Thyroid gland (tissue), 4 donors: ENCODE results near the gene SYNJ1. TPM values are rescaled to one million over a fixed set of nuclear protein-coding genes. Genes with fewer than 3 reads are reported as not detected.
"Not testable (repeated sequence)": the region's sequence is repeated elsewhere in the genome, so short reads cannot be mapped to it uniquely, and the experiment has no call there.

Experiments used
- DNase-seq, 2 donors: peaks; one replicate each; pipeline ENCODE4 v3.0.0-alpha.2; 2019
- H3K27ac ChIP-seq, 3 donors: fragments of 200-600 bp; sonication (generic); 1 replicate in 2 of 3; 2 replicates in 1 of 3; pipeline ENCODE4 v1.5.1; 2016 to 2019; ENCODE audit warnings: mild to moderate bottlenecking in 1 of 3, moderate library complexity in 1 of 3
- H3K27me3 ChIP-seq: fragments of 200-600 bp; sonication (generic); one replicate; pipeline ENCODE4 v1.5.1; 2019
- H3K36me3 ChIP-seq, 2 donors: fragments of 200-600 bp; sonication (generic); one replicate each; pipeline ENCODE4 v1.5.1; 2016 to 2019
- H3K4me1 ChIP-seq, 2 donors: fragments of 200-600 bp; sonication (generic); one replicate each; pipeline ENCODE4 v1.5.1; 2017 to 2019
- H3K4me3 ChIP-seq, 3 donors: fragments of 200-600 bp; sonication (generic); replicated peaks in 1 of 3; 1 replicate in 2 of 3; 2 replicates in 1 of 3; pipeline ENCODE4 v1.5.1; 2016; ENCODE audit warnings: mild to moderate bottlenecking in 1 of 3
- H3K9me3 ChIP-seq: fragments of 200-600 bp; sonication (generic); one replicate; pipeline ENCODE4 v1.5.1; 2017
- POLR2A ChIP-seq, 2 donors: fragments of 450-650 bp; IDR thresholded peaks; one replicate each; pipeline ENCODE4 v1.6.1; 2017; ENCODE audit warnings: antibody characterized with exemption in 2 of 2, mild to moderate bottlenecking in 2 of 2, moderate library complexity in 1 of 2
- WGBS, 2 donors: methylation state at CpG; one replicate each; pipeline ENCODE4 v1.1.5; 2017; 5-methylcytosine and 5-hydroxymethylcytosine counted together
- intact Hi-C: fragments of 100-400 bp; cut with DNase I; formaldehyde crosslinking; loops from one replicate; pipeline ENCODE4 v1.15.1; 2023
- total RNA-seq, 4 donors: library from RNA; depleted of rRNA; stranded (reverse); fragments of >200 nt; gene quantifications; one replicate each; pipeline ENCODE4 v1.2.3, GENCODE V29; 2016
- TF ChIP-seq, protein P1 (sequence below), 6 experiments: fragments of 200-600 bp in 3 of 6; fragments of 450-650 bp in 3 of 6; sonication (generic) in 3 of 6; IDR thresholded peaks; one replicate each; pipeline ENCODE4 v1.5.1; 2016 to 2019; ENCODE audit warnings: antibody characterized with exemption in 6 of 6, mild to moderate bottlenecking in 2 of 6, inconsistent platforms in 1 of 6, moderate library complexity in 1 of 6

SYNJ1 gene
- total RNA-seq, 4 donors from 2014 or later: 16.1 to 21.7 (median 17.7) TPM

DNA sequence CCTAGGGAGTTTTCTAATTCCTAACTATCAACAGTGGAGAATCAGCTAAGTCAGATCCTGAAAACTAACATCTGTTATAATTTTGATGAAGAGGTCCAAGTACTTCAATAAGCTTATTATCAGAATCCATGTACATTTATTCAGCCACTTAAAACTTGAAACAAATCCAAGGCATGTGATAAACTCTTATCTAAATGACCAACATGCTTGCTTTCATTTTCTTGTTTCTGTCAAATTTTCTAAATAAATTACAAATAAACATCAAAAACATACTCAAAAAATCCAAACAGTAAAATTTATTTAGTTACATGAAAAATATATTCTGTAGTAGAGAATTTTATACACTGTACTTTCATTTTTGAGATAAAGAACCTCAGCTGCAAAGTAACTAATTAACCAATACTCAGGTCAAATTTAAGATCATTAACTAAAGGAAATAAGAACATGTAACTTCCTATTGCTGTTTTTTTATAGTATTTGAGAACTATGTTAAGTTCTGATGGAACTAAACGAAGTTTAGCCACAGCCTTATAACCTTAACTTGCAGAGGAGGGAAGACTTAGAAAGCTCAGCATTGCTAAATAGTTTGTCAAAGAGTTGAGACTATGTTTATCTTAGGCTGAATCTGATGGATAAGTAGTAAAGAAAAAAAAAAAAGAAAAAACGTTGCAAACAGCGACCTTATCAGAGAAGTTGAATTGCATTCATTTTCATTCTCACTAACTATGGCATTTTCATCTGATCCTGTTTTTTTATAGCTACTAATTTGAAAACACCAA, 44.9 kb downstream of the SYNJ1 start:
- no peak for DNase-seq
- Histone ChIP-seq H3K27ac (no peak overlapping the region), H3K27me3 (no peaks in the 10 kb centered on the region), H3K4me3 (no peak overlapping the region), H3K9me3 (no peaks in the 10 kb centered on the region), H3K36me3 (peaks cover 5 to 8% of the 10 kb centered on the region in 2 donors), H3K4me1 (no peaks in the 10 kb centered on the region)
- intact Hi-C loops: no loop called here
- no peak for TF ChIP-seq POLR2A (IDR thresholded peaks at IDR 0.05)
- TF ChIP-seq, protein P1, sequence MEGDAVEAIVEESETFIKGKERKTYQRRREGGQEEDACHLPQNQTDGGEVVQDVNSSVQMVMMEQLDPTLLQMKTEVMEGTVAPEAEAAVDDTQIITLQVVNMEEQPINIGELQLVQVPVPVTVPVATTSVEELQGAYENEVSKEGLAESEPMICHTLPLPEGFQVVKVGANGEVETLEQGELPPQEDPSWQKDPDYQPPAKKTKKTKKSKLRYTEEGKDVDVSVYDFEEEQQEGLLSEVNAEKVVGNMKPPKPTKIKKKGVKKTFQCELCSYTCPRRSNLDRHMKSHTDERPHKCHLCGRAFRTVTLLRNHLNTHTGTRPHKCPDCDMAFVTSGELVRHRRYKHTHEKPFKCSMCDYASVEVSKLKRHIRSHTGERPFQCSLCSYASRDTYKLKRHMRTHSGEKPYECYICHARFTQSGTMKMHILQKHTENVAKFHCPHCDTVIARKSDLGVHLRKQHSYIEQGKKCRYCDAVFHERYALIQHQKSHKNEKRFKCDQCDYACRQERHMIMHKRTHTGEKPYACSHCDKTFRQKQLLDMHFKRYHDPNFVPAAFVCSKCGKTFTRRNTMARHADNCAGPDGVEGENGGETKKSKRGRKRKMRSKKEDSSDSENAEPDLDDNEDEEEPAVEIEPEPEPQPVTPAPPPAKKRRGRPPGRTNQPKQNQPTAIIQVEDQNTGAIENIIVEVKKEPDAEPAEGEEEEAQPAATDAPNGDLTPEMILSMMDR (IDR thresholded peaks at IDR 0.05): no peak
- WGBS, 2 donors: 58 to 59% methylated on average over 3 of the region's 3 CpGs

DNA sequence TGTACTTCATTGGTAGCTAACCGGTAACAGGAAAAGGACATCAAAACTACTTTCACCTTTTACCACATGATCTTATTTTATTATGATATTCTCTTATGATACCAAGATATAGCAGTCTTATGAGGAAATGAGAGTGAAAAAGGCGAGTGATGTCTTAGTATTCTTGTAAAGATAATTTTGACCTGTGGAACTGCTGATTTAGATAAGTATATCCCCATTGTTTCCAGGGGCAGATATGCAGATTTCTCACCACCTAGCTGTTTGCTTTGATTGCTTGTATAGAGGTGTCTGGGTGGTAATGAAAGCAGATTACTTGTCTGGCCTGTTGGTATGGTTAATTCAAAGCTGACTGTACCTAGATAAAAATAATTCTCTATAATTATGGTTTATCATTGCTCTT, 53.1 kb downstream of the SYNJ1 start:
- H3K9me3 ChIP-seq: no peaks in the 10 kb centered on the region
- no peak for DNase-seq
- peaks cover 0 to 6% of the 10 kb centered on the region in 2 donors for H3K36me3 ChIP-seq
- no peaks in the 10 kb centered on the region for H3K27me3 ChIP-seq
- TF ChIP-seq, protein P1 (IDR thresholded peaks at IDR 0.05): no peak
- TF ChIP-seq POLR2A (IDR thresholded peaks at IDR 0.05): no peak
- H3K4me1 ChIP-seq: no peaks in the 10 kb centered on the region
- no peak overlapping the region for H3K27ac ChIP-seq
- intact Hi-C loops: no loop called here
- no peak overlapping the region for H3K4me3 ChIP-seq
- WGBS, 2 donors: 88 to 95% methylated on average over 2 of the region's 2 CpGs

DNA sequence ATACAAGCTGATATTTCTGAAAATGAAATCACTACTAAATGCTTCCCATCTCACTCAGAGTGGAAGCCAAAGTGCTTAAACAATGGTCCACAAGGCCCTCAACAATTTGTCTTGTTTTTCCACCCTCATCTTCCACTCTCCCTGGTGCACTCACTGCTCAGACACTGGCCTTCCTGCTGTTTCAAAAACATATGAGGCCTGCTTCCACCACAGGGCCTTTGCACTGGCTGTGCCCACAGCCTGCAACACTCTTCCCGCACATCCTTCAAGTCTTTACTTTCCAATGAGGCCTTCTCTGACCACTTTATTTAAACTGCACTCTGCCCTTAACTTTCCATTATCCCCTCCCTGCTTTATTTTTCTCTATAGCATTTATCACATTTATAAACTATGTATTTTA, 53.8 kb downstream of the SYNJ1 start:
- 95 to 97% methylated on average over 1 of the region's 1 CpG for WGBS, 2 donors
- Histone ChIP-seq H3K4me1 (no peaks in the 10 kb centered on the region), H3K9me3 (no peaks in the 10 kb centered on the region), H3K4me3 (no peak overlapping the region), H3K36me3 (peaks cover 0 to 6% of the 10 kb centered on the region in 2 donors), H3K27ac (no peak overlapping the region), H3K27me3 (no peaks in the 10 kb centered on the region)
- TF ChIP-seq POLR2A (IDR thresholded peaks at IDR 0.05): no peak
- TF ChIP-seq, protein P1 (IDR thresholded peaks at IDR 0.05): no peak
- intact Hi-C loops: no loop called here
- DNase-seq: no peak

DNA sequence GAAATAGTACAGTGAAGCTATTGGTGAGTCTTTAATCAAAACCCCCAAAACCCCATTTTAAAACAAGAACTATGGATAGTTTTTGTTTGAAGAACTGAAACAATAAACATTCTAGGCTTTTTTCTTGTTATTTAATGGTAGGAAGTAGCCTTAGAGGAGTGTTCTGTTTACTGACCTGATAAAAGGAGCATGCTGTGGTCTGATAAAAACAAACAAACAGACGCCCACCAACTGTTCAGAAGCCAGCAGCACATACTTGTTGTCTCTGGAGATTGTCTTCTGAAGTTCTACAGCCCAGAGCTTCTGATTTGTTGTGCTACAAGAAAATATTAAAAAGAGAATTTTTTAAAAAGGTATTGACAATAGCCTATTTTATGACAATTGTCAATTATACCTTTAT, 61.6 kb downstream of the SYNJ1 start:
- TF ChIP-seq, protein P1 (IDR thresholded peaks at IDR 0.05): no peak
- TF ChIP-seq POLR2A (IDR thresholded peaks at IDR 0.05): no peak
- Histone ChIP-seq H3K9me3 (no peaks in the 10 kb centered on the region), H3K4me1 (peaks cover 18 to 21% of the 10 kb centered on the region in 2 donors), H3K4me3 (no peak overlapping the region), H3K36me3 (peaks cover 15 to 28% of the 10 kb centered on the region in 2 donors), H3K27ac (no peak overlapping the region), H3K27me3 (no peaks in the 10 kb centered on the region)
- intact Hi-C loops: no loop called here
- no peak for DNase-seq
- 89 to 96% methylated on average over 1 of the region's 1 CpG for WGBS, 2 donors

DNA sequence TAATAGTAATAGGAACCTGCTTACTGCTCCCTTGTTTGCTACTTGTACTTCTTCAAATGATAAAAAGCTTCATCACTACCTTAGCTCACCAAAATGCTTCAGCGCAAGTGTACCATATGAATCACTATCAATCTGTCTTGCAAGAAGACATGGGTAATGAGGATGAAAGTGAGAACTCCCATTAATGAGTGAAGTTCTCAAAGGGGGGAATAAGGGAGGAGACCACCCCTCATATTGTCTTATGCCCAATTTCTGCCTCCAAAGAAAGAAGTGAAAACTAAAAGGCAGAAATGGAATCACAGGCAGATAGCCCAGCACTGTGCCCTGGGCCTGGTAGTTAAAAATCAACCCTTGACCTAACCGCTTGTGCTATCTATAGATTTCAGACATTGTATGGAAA, 63.7 kb downstream of the SYNJ1 start:
- peaks cover 15 to 28% of the 10 kb centered on the region in 2 donors for H3K36me3 ChIP-seq
- intact Hi-C loops: not testable (repeated sequence)

DNA sequence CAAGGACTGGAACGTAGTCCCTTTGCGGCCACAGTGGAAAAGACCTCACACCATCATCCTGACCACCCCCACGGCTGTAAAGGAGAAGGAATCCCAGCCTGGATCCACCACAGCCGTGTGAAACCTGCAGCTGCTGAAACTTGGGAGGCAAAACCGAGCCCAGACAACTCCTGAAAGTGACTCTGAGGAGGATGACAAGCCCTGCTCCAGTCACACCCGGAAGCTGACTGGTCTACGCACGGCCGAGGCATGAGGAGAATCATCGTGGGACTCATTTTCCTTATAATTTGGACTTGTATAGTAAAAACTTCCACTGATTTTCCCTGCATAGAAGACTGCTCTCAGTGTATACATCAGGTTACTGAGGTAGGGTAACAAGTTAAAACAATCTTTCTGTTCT, 65.8 kb downstream of the SYNJ1 start:
- 76 to 77% methylated on average over 10 of the region's 10 CpGs for WGBS, 2 donors
- H3K4me3 ChIP-seq, H3K9me3 ChIP-seq, intact Hi-C loops, DNase-seq, H3K27me3 ChIP-seq: not testable (repeated sequence)
- H3K36me3 ChIP-seq: peaks cover 15 to 28% of the 10 kb centered on the region in 2 donors
- peak overlapping the region; percentile 77 to 90 (median 87) for H3K27ac ChIP-seq
- H3K4me1 ChIP-seq: peaks cover 42 to 45% of the 10 kb centered on the region in 2 donors

More for the DNA sequence above, 63.7 kb downstream of the SYNJ1 start:
- peak overlapping the region in 1 of 3 donors; percentile 90 for H3K27ac ChIP-seq
- not testable (repeated sequence) for H3K27me3 ChIP-seq, DNase-seq, H3K9me3 ChIP-seq, H3K4me3 ChIP-seq
- WGBS, 2 donors: 96 to 98% methylated on average over 2 of the region's 2 CpGs
- peaks cover 32 to 34% of the 10 kb centered on the region in 2 donors for H3K4me1 ChIP-seq
